CD4-positive, alpha-beta T cell treated with Interleukin-12 subunit alpha and Interleukin-12 subunit beta, for 1 hour (primary cell): ENCODE measurements around the gene USP22.
"Not testable (repeated sequence)": the region's sequence is repeated elsewhere in the genome, so short reads cannot be mapped to it uniquely, and the experiment has no call there.

Source experiments
- DNase-seq: peaks from one replicate; pipeline ENCODE4 v3.0.0-alpha.2; 2020

The USP22 gene

GRCh38 chr17:21042458-21043295 lies at the start of gene USP22:
Gene USP22, minus strand, starts transcription at chr17:21043011. Its CDS starts 176 bp downstream, at chr17:21042835.
- no peak for DNase-seq

- no peak for DNase-seq
These were observed 48.2 kb upstream of the USP22 start for GRCh38 chr17:21090902-21091618.

- no peak for DNase-seq
These were observed 47.4 kb upstream of the USP22 start for GRCh38 chr17:21089933-21090901.

GRCh38 chr17:21089145-21089544 lies 46.3 kb upstream of the USP22 start:
- no peak for DNase-seq

GRCh38 chr17:21085707-21086106 lies 42.9 kb upstream of the USP22 start:
- DNase-seq = no peak

- DNase-seq = not testable (repeated sequence)
These were observed 42.5 kb upstream of the USP22 start for GRCh38 chr17:21085280-21085679.

- no peak for DNase-seq
These were observed 39.2 kb upstream of the USP22 start for GRCh38 chr17:21082001-21082436.

GRCh38 chr17:21079196-21079595 lies 36.4 kb upstream of the USP22 start:
- DNase-seq = no peak

- no peak for DNase-seq
These were observed 35.4 kb upstream of the USP22 start for GRCh38 chr17:21078016-21078780.

GRCh38 chr17:21077281-21077680 lies 34.5 kb upstream of the USP22 start:
- no peak for DNase-seq

- no peak for DNase-seq
These were observed 33.4 kb upstream of the USP22 start for GRCh38 chr17:21076242-21076641.

GRCh38 chr17:21075739-21076085 lies 32.9 kb upstream of the USP22 start:
- no peak for DNase-seq

- DNase-seq = no peak
These were observed 30.0 kb upstream of the USP22 start for GRCh38 chr17:21072745-21073197.

- no peak for DNase-seq
These were observed 23.6 kb upstream of the USP22 start for GRCh38 chr17:21066394-21066793.

GRCh38 chr17:21061971-21062526 lies 19.2 kb upstream of the USP22 start:
- no peak for DNase-seq

- no peak for DNase-seq
These were observed 18.5 kb upstream of the USP22 start for GRCh38 chr17:21061158-21061835.

- DNase-seq = no peak
These were observed 16.9 kb upstream of the USP22 start for GRCh38 chr17:21059761-21060160.

GRCh38 chr17:21058098-21058893 lies 15.5 kb upstream of the USP22 start:
- no peak for DNase-seq

- not testable (repeated sequence) for DNase-seq
These were observed 10.2 kb upstream of the USP22 start for GRCh38 chr17:21053056-21053455.

- DNase-seq = no peak
These were observed 6.6 kb upstream of the USP22 start for GRCh38 chr17:21049457-21049856.
